Activated naive CD4-positive, alpha-beta T cell treated with anti-CD3 and anti-CD28 coated beads, Interleukin-2, amount 50 U/mL, for 24 hours (primary cell): ENCODE measurements around the gene TMOD2.

Experiments
- H3K27ac Mint-ChIP-seq: one replicate; pipeline ENCODE4 v1.8.0; 2021; ENCODE audit warnings: mild to moderate bottlenecking, mixed read lengths
- H3K27me3 Mint-ChIP-seq: one replicate; pipeline ENCODE4 v1.8.0; 2021; ENCODE audit warnings: mixed read lengths
- H3K36me3 Mint-ChIP-seq: one replicate; pipeline ENCODE4 v1.8.0; 2021; ENCODE audit warnings: mixed read lengths
- H3K4me1 Mint-ChIP-seq: one replicate; pipeline ENCODE4 v1.8.0; 2021; ENCODE audit warnings: mixed read lengths
- H3K4me3 Mint-ChIP-seq: one replicate; pipeline ENCODE4 v1.8.0; 2021; ENCODE audit warnings: mild to moderate bottlenecking, mixed read lengths
- H3K9me3 Mint-ChIP-seq: one replicate; pipeline ENCODE4 v1.8.0; 2021; ENCODE audit warnings: mixed read lengths

TMOD2 gene

DNA sequence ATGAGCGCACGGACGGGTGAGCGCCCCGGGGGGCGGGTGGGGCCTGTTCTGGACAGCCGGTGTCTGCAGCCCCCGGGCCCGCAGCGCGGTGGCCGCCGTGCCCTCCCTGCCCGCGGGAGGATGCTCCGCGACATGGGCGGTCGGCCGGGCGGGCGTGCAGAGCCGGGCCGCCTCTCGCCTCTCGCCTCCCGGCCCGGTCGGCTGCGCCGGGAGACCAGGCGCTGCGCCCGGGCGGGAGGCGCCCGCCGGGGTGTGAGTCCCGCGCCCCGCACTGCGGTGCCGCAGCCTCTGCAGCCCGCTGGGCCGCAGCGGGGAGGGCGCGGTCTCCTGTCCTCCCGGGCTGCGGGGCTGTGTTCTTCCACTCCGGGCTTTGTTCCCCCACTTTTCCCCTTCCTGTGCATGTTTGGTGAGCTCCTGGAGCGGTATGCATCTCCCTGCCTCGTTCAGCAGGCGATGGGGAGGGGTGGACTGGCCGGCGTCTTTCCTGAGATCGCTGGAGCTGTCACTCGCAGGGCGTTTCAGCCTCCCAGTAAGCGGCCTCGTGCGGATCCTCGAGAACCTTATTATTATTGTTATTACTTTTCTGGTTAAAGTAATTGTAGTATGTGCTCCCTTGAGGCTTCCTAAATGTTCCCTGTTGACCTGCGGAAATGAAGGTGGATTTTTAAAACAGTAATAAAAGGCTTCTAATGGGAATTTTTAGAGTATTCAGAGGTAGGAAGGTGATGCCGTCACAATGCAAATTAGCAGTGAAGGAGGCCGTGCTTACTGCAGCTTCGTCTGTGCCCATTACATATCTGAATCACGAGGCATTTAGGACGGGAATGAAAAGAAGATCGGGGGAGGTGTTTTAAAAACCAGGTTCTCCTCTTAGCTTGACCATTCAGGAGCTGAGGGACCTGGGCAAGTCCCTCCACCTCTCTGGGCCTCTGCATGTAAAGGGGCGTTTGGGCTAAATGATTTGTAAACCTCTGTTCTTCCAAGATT, 593 bp downstream of the TMOD2 start:
- no peak overlapping the region for H3K27ac Mint-ChIP-seq
- H3K4me1 Mint-ChIP-seq = peaks cover 31% of the 10 kb centered on the region
- no peaks in the 10 kb centered on the region for H3K36me3 Mint-ChIP-seq
- peaks cover 1% of the 10 kb centered on the region for H3K27me3 Mint-ChIP-seq
- H3K4me3 Mint-ChIP-seq = peak overlapping the region; percentile 83
- no peaks in the 10 kb centered on the region for H3K9me3 Mint-ChIP-seq

DNA sequence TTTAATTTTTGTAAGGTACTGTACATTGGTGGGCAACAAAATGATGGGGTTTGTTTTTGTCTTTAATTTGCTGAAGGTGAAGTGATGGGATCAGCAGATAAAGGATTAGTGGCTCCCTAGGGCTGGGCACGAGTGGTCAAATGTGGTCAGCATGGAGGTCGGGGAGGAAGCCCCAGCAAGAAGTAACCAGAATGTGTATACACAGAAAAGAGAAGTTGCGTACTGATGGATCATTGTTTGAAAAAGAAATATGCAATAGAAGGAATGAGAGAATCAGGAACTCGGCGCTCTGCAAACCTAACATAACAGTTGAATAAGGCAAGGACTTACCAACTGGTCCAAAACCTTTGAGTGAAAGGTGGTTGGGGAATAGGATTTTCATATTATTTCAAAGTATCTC, 1.5 kb downstream of the TMOD2 start:
- Mint-ChIP-seq H3K4me1 (peaks cover 31% of the 10 kb centered on the region), H3K27me3 (peaks cover 1% of the 10 kb centered on the region), H3K9me3 (no peaks in the 10 kb centered on the region), H3K36me3 (no peaks in the 10 kb centered on the region), H3K4me3 (peak overlapping the region; percentile 42), H3K27ac (no peak overlapping the region)

DNA sequence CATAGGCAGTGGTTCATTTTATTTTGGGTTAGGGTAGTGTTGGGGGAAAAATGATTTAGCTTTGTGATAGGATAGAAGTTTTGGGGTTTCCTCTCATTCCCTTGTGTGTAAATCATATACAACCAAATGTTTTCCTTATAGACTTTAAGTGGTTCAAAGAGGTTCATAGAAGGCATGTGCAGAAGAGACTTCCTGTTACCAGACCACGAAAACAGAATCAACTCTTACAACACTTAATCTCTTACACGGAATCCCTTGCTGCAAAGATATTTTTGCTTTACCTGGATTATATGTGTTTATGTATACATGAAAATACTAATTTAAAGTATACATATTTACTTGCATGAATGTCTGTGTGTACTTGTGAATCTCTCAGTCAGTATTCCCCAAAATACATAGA, 2.9 kb downstream of the TMOD2 start:
- Mint-ChIP-seq H3K27me3 (peaks cover 1% of the 10 kb centered on the region), H3K27ac (no peak overlapping the region), H3K4me1 (peaks cover 31% of the 10 kb centered on the region), H3K4me3 (no peak overlapping the region), H3K36me3 (no peaks in the 10 kb centered on the region), H3K9me3 (no peaks in the 10 kb centered on the region)

DNA sequence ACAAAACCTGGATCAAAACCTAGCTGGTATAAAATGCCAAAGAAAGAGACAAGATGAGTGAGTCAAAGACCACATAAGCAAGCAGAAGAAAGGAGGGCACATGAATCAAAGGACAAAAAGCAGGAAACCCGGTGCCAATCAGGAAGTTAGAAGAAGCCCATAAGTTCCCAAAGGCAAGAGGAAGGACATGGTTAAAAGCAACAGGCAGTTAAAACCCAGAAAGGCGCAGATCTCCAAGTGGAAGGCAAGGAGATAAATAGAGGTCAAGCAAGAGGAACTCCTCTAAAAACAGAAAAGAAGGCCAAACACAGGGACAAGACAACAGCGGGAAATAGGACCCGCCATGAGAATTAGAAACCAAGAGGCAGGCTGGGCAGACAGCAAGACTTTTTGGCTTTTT, 4.4 kb downstream of the TMOD2 start:
- H3K9me3 Mint-ChIP-seq = no peaks in the 10 kb centered on the region
- H3K4me1 Mint-ChIP-seq = peaks cover 31% of the 10 kb centered on the region
- H3K4me3 Mint-ChIP-seq = no peak overlapping the region
- H3K27ac Mint-ChIP-seq = no peak overlapping the region
- H3K36me3 Mint-ChIP-seq = no peaks in the 10 kb centered on the region
- peaks cover 1% of the 10 kb centered on the region for H3K27me3 Mint-ChIP-seq

DNA sequence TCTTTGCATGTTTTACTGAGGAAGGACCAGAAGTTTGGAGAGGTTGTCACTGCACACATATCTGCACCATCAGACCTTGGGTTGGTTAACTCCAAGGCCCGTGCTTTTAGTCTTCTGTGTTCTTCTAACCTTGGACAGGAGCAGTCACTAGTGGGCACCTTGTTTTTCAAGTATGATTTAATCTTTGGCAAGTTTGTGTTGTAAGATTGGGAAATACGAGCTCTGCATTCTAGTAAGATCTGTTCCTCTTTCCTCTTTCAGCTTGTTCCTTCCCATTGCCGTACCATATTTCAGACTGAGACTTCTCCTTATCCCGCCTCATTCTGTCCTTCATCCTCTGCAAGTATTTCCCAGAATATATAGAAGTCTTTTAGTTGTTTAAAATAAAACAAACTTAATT, 5.1 kb downstream of the TMOD2 start:
- H3K4me3 Mint-ChIP-seq = no peak overlapping the region
- H3K4me1 Mint-ChIP-seq = peaks cover 28% of the 10 kb centered on the region
- no peaks in the 10 kb centered on the region for H3K9me3 Mint-ChIP-seq
- H3K27me3 Mint-ChIP-seq = no peaks in the 10 kb centered on the region
- no peaks in the 10 kb centered on the region for H3K36me3 Mint-ChIP-seq
- H3K27ac Mint-ChIP-seq = no peak overlapping the region

GRCh38 chr15:51757450-51757849, 6.1 kb downstream of the TMOD2 start:
- no peaks in the 10 kb centered on the region for H3K27me3 Mint-ChIP-seq
- H3K27ac Mint-ChIP-seq = no peak overlapping the region
- H3K36me3 Mint-ChIP-seq = no peaks in the 10 kb centered on the region
- no peaks in the 10 kb centered on the region for H3K9me3 Mint-ChIP-seq
- peaks cover 22% of the 10 kb centered on the region for H3K4me1 Mint-ChIP-seq
- H3K4me3 Mint-ChIP-seq = no peak overlapping the region

GRCh38 chr15:51758645-51759044, 7.2 kb downstream of the TMOD2 start:
- H3K4me3 Mint-ChIP-seq = no peak overlapping the region
- no peak overlapping the region for H3K27ac Mint-ChIP-seq
- peaks cover 10% of the 10 kb centered on the region for H3K4me1 Mint-ChIP-seq

DNA sequence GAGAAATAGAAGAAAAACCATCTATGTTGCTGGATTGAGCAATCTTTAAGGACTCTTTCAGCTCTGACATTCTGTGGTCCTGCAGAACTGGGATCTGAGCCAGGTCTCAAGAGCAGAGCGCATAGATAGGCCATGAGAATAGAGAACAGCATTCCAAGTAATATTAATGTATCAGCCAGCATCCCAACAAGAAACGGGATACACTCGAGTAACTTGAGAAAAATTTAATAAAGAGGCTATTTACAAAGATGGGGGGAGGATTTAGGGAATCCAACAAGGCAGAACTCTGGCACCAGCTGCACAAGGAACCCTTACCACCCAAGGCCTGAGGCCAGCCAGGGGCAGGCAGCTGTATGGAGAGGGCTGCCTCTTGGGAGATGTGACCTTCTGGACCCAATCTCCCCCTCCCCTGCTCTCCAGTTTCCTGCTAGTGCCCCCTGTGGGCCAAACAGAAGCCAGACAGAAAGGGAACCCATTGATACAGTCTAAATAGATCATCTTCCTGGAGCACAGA, 8.2 kb downstream of the TMOD2 start:
- H3K4me3 Mint-ChIP-seq = no peak overlapping the region
- H3K27me3 Mint-ChIP-seq = no peaks in the 10 kb centered on the region
- H3K27ac Mint-ChIP-seq = no peak overlapping the region
- H3K9me3 Mint-ChIP-seq = no peaks in the 10 kb centered on the region
- H3K36me3 Mint-ChIP-seq = no peaks in the 10 kb centered on the region
- peaks cover under 1% of the 10 kb centered on the region for H3K4me1 Mint-ChIP-seq

More at GRCh38 chr15:51758645-51759044, 7.2 kb downstream of the TMOD2 start:
- Mint-ChIP-seq H3K27me3 (no peaks in the 10 kb centered on the region), H3K9me3 (no peaks in the 10 kb centered on the region), H3K36me3 (no peaks in the 10 kb centered on the region)

GRCh38 chr15:51760805-51761204, 9.4 kb downstream of the TMOD2 start:
- peak overlapping the region; percentile 42 for H3K27ac Mint-ChIP-seq
- no peaks in the 10 kb centered on the region for H3K27me3 Mint-ChIP-seq
- H3K9me3 Mint-ChIP-seq = no peaks in the 10 kb centered on the region
- H3K4me1 Mint-ChIP-seq = no peaks in the 10 kb centered on the region
- no peaks in the 10 kb centered on the region for H3K36me3 Mint-ChIP-seq
- H3K4me3 Mint-ChIP-seq = no peak overlapping the region

- Mint-ChIP-seq H3K4me1 (peaks cover 16% of the 10 kb centered on the region), H3K36me3 (peaks cover 11% of the 10 kb centered on the region), H3K27ac (peak overlapping the region; percentile 31), H3K9me3 (no peaks in the 10 kb centered on the region), H3K4me3 (no peak overlapping the region), H3K27me3 (no peaks in the 10 kb centered on the region)
Observed at GRCh38 chr15:51765751-51766150, 14.4 kb downstream of the TMOD2 start.

- Mint-ChIP-seq H3K4me3 (no peak overlapping the region), H3K36me3 (peaks cover 11% of the 10 kb centered on the region), H3K9me3 (no peaks in the 10 kb centered on the region), H3K27ac (no peak overlapping the region), H3K4me1 (peaks cover 16% of the 10 kb centered on the region), H3K27me3 (no peaks in the 10 kb centered on the region)
Observed at GRCh38 chr15:51766341-51766740, 14.9 kb downstream of the TMOD2 start.

DNA sequence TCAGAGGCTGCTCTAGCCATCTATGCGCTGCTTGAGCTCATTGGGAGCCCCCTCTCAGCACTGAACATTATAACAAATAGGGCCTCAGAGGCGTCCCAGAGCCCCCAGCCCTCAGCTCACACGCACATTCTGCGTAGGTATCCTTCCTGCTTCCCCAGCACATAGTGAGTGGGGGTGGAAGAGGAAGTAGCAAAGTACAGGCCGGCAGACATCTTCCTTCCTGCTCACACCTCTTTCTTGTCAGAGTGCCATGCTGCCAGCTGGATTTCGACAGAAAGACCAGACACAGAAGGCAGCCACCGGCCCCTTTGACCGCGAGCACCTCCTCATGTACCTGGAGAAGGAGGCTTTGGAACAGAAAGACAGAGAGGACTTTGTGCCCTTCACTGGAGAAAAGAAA, 16.6 kb downstream of the TMOD2 start:
- Mint-ChIP-seq H3K27ac (peak overlapping the region; percentile 79), H3K36me3 (peaks cover 11% of the 10 kb centered on the region), H3K9me3 (no peaks in the 10 kb centered on the region), H3K4me1 (peaks cover 16% of the 10 kb centered on the region), H3K4me3 (peak overlapping the region; percentile 20), H3K27me3 (no peaks in the 10 kb centered on the region)

- no peak overlapping the region for H3K27ac Mint-ChIP-seq
- H3K4me3 Mint-ChIP-seq = no peak overlapping the region
- H3K36me3 Mint-ChIP-seq = peaks cover 11% of the 10 kb centered on the region
- no peaks in the 10 kb centered on the region for H3K9me3 Mint-ChIP-seq
- no peaks in the 10 kb centered on the region for H3K27me3 Mint-ChIP-seq
- H3K4me1 Mint-ChIP-seq = peaks cover 16% of the 10 kb centered on the region
Observed at GRCh38 chr15:51770902-51771301, 19.5 kb downstream of the TMOD2 start.

GRCh38 chr15:51771773-51772172, 20.4 kb downstream of the TMOD2 start:
- Mint-ChIP-seq H3K27ac (no peak overlapping the region), H3K4me3 (no peak overlapping the region), H3K9me3 (no peaks in the 10 kb centered on the region), H3K4me1 (peaks cover 18% of the 10 kb centered on the region), H3K27me3 (no peaks in the 10 kb centered on the region), H3K36me3 (peaks cover 11% of the 10 kb centered on the region)

- H3K4me3 Mint-ChIP-seq = no peak overlapping the region
- H3K27ac Mint-ChIP-seq = no peak overlapping the region
- H3K4me1 Mint-ChIP-seq = peaks cover 5% of the 10 kb centered on the region
- H3K36me3 Mint-ChIP-seq = peaks cover 5% of the 10 kb centered on the region
- H3K9me3 Mint-ChIP-seq = no peaks in the 10 kb centered on the region
- H3K27me3 Mint-ChIP-seq = no peaks in the 10 kb centered on the region
Observed at GRCh38 chr15:51774916-51775315, 23.5 kb downstream of the TMOD2 start.
